SK-N-SH (cell line): ENCODE measurements around the gene GRAMD1B. TPM values are rescaled to one million over a fixed set of nuclear protein-coding genes. Genes with fewer than 3 reads are reported as not detected.

Source experiments
- CTCF ChIA-PET: fragments of 300-600, 350-600 bp; formaldehyde crosslinking; extraction: SDS; loops from one replicate; lab custom pipeline; 2021; lab: Yijun Ruan, JAX
- POLR2A ChIA-PET: fragments of 350-600 bp; sonication (Branson Sonifier 250); formaldehyde crosslinking; extraction: SDS; loops from one replicate; lab custom pipeline; 2020; ENCODE audit warnings: antibody characterized with exemption, inconsistent platforms; lab: Yijun Ruan, JAX
- DNase-seq: peaks from one replicate; pipeline ENCODE4 v3.0.0; 2012
- H2AFZ ChIP-seq: fragments of 200-600 bp; sonication (generic); 2 replicates; pipeline ENCODE4 v1.8.1; 2016; ENCODE audit warnings: antibody characterized with exemption, mild to moderate bottlenecking, low read depth
- H3F3A ChIP-seq: fragments of 200-600 bp; sonication (generic); replicated peaks from 2 replicates; pipeline ENCODE3; 2016; ENCODE audit warnings: antibody characterized with exemption, mild to moderate bottlenecking; ENCODE audit not compliant: insufficient read depth
- H3K27ac ChIP-seq, 2 experiments: fragments of 200-500 bp in 1 of 2; fragments of 200-600 bp in 1 of 2; sonication (Bioruptor generic) in 1 of 2; sonication (generic), shearing (Covaris generic) in 1 of 2; 2 replicates each; pipeline versions ENCODE4 v1.5.1 to v1.6.1; 2014 to 2016; ENCODE audit warnings: low read depth in 2 of 2, inconsistent platforms in 1 of 2, low read length in 1 of 2, mild to moderate bottlenecking in 1 of 2, mixed read lengths in 1 of 2
- H3K27me3 ChIP-seq: fragments of 200-600 bp; sonication (generic), shearing (Covaris generic); 2 replicates; pipeline ENCODE4 v1.6.1; 2016; ENCODE audit warnings: mixed run types; ENCODE audit not compliant: insufficient read depth
- H3K36me3 ChIP-seq, 2 experiments: fragments of 200-500 bp in 1 of 2; fragments of 200-600 bp in 1 of 2; sonication (Bioruptor generic) in 1 of 2; sonication (generic) in 1 of 2; replicated peaks in 1 of 2; 2 replicates each; pipeline versions ENCODE3 to v1.5.1; 2014 to 2016; ENCODE audit warnings: low read length in 1 of 2, mild to moderate bottlenecking in 1 of 2; ENCODE audit not compliant: insufficient read depth in 2 of 2, control insufficient read depth in 1 of 2
- H3K4me1 ChIP-seq, 2 experiments: fragments of 200-500 bp in 1 of 2; fragments of 200-600 bp in 1 of 2; sonication (Bioruptor generic) in 1 of 2; sonication (generic), shearing (Covaris generic) in 1 of 2; 2 replicates each; pipeline versions ENCODE4 v1.5.1 to v1.6.1; 2014 to 2016; ENCODE audit warnings: low read depth in 1 of 2, low read length in 1 of 2, mixed run types in 1 of 2; ENCODE audit not compliant: insufficient read depth in 2 of 2, control insufficient read depth in 1 of 2
- H3K4me2 ChIP-seq: fragments of 200-600 bp; sonication (generic), shearing (Covaris generic); 2 replicates; pipeline ENCODE4 v1.6.1; 2017; ENCODE audit warnings: mixed run types
- H3K4me3 ChIP-seq, 2 experiments: fragments of 200-500 bp in 1 of 2; fragments of 200-600 bp in 1 of 2; sonication (Bioruptor generic) in 1 of 2; sonication (generic), shearing (Covaris generic) in 1 of 2; 2 replicates each; pipeline versions ENCODE4 v1.5.1 to v1.8.1; 2014 to 2016; ENCODE audit warnings: low read depth in 2 of 2, inconsistent platforms in 1 of 2, low read length in 1 of 2, mild to moderate bottlenecking in 1 of 2, mixed read lengths in 1 of 2, moderate library complexity in 1 of 2
- H3K79me2 ChIP-seq: fragments of 200-600 bp; sonication (generic); 2 replicates; pipeline ENCODE4 v1.8.1; 2017; ENCODE audit warnings: mild to moderate bottlenecking; ENCODE audit not compliant: insufficient read depth
- H3K9ac ChIP-seq: fragments of 200-600 bp; sonication (generic); 2 replicates; pipeline ENCODE4 v1.6.1; 2017; ENCODE audit warnings: mixed run types
- H3K9me2 ChIP-seq: fragments of 200-600 bp; sonication (generic); 2 replicates; pipeline ENCODE4 v1.6.1; 2017; ENCODE audit warnings: mixed run types
- H3K9me3 ChIP-seq: fragments of 200-600 bp; sonication (generic); 2 replicates; pipeline ENCODE4 v1.6.1; 2017; ENCODE audit warnings: mixed run types, mild to moderate bottlenecking, moderate library complexity
- H4K20me1 ChIP-seq: fragments of 200-600 bp; sonication (generic); 2 replicates; pipeline ENCODE4 v1.6.1; 2017; ENCODE audit warnings: mild to moderate bottlenecking, mixed run types; ENCODE audit not compliant: insufficient read depth
- EP300 ChIP-seq, 2 experiments: IDR thresholded peaks; 2 replicates each; pipeline versions ENCODE4 v1.4.0 to v1.6.1; 2012; ENCODE audit warnings: borderline replicate concordance in 1 of 2, low read depth in 1 of 2, low read length in 1 of 2
- FOXM1 ChIP-seq: IDR thresholded peaks from 2 replicates; pipeline ENCODE4 v1.4.0; 2012; ENCODE audit warnings: low read depth, mild to moderate bottlenecking
- GATA2 ChIP-seq: sonication (generic); formaldehyde crosslinking; IDR thresholded peaks from 2 replicates; pipeline ENCODE4 v1.5.0; 2020; ENCODE audit warnings: mild to moderate bottlenecking, missing genetic modification reagents
- JUND ChIP-seq: IDR thresholded peaks from 2 replicates; pipeline ENCODE4 v1.4.0; 2012
- NRF1 ChIP-seq: IDR thresholded peaks from 2 replicates; pipeline ENCODE4 v1.6.1; 2012; ENCODE audit warnings: low read depth, mild to moderate bottlenecking, low read length
- POLR2AphosphoS5 ChIP-seq: IDR thresholded peaks from 2 replicates; pipeline ENCODE4 v1.6.1; 2012; ENCODE audit warnings: low read depth, low read length
- RAD21 ChIP-seq: IDR thresholded peaks from 2 replicates; pipeline ENCODE4 v1.6.1; 2012; ENCODE audit warnings: mild to moderate bottlenecking, low read length
- RCOR1 ChIP-seq: fragments of 150-350 bp; IDR thresholded peaks from 2 replicates; pipeline ENCODE4 v1.6.1; 2017; ENCODE audit warnings: antibody characterized with exemption, low read length
- TCF12 ChIP-seq: IDR thresholded peaks from 2 replicates; pipeline ENCODE4 v1.4.0; 2012
- WGBS: methylation state at CpG from one replicate; pipeline ENCODE4 v1.1.6; 2017; ENCODE audit warnings: low lambda C conversion rate; 5-methylcytosine and 5-hydroxymethylcytosine counted together
- polyA plus RNA-seq, 3 experiments: library from polyadenylated mRNA; depleted of rRNA; stranded (reverse); fragments of >200 nt; gene quantifications; 2 replicates each; pipeline ENCODE4 v1.2.3, GENCODE V29; 2012
- TF ChIP-seq, protein P1 (sequence below): IDR thresholded peaks from 2 replicates; pipeline ENCODE4 v1.4.0; 2012; ENCODE audit warnings: low read depth
- TF ChIP-seq, protein P2 (sequence below): IDR thresholded peaks from 2 replicates; pipeline ENCODE4 v1.6.1; 2012; ENCODE audit warnings: mild to moderate bottlenecking, low read depth, low read length, moderate library complexity

The GRAMD1B gene
- polyA plus RNA-seq, 1 of the 3 experiments (the other 2 are of a cell fraction), result 14.5 TPM

DNA sequence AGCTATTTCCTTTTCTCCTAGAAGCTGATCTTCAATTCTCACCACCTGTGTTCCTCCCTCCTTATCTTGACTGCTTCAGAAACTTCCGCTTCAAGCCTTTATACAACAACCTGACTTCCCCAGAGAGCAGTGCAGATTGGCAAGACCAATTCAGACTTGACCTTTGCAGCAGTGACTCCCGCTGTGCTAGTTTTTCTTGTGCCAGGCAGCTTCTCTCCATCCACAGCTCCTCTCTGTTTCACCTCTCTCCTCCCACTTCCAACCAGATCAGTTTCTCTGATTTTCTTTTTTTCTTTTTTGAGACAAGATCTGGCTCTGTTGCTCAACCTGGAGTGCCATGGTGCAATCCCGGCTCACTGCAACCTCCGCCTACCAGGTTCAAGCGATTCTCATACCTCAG, 74.3 kb downstream of the GRAMD1B start:
- DNase-seq, result no peak
- no peak overlapping the region for H2AFZ ChIP-seq
- H3K4me1 ChIP-seq, result peaks cover under 1 to 7% of the 10 kb centered on the region in 2 experiments; a peak in 1 of 4 replicates
- peaks cover 7% of the 10 kb centered on the region; the same call in 1 of the 2 replicates for H3K79me2 ChIP-seq
- H4K20me1 ChIP-seq, result no peaks in the 10 kb centered on the region
- no peak overlapping the region for H3K9ac ChIP-seq
- no peak overlapping the region for H3K27ac ChIP-seq
- H3K4me2 ChIP-seq, result no peak overlapping the region
- H3K9me2 ChIP-seq, result no peaks in the 10 kb centered on the region
- H3K9me3 ChIP-seq, result no peaks in the 10 kb centered on the region
- WGBS, result over 99% methylated on average over 5 of the region's 5 CpGs
- POLR2A ChIA-PET, result no interaction called here
- no peaks in the 10 kb centered on the region for H3K27me3 ChIP-seq
- H3F3A ChIP-seq, result no peaks in the 10 kb centered on the region
- TF ChIP-seq GATA2 (CRISPR knock-in tag) (no peak), RAD21 (no peak), JUND (no peak), RCOR1 (no peak), EP300 (IDR thresholded peaks at IDR 0.05; ENCODE audit: borderline replicate concordance in 1 of 2, low read depth in 1 of 2, low read length in 1 of 2) (no peak), TCF12 (no peak), NRF1 (no peak), POLR2AphosphoS5 (no peak), FOXM1 (no peak)
- TF ChIP-seq, protein P1, sequence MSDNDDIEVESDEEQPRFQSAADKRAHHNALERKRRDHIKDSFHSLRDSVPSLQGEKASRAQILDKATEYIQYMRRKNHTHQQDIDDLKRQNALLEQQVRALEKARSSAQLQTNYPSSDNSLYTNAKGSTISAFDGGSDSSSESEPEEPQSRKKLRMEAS, result no peak
- TF ChIP-seq, protein P2, sequence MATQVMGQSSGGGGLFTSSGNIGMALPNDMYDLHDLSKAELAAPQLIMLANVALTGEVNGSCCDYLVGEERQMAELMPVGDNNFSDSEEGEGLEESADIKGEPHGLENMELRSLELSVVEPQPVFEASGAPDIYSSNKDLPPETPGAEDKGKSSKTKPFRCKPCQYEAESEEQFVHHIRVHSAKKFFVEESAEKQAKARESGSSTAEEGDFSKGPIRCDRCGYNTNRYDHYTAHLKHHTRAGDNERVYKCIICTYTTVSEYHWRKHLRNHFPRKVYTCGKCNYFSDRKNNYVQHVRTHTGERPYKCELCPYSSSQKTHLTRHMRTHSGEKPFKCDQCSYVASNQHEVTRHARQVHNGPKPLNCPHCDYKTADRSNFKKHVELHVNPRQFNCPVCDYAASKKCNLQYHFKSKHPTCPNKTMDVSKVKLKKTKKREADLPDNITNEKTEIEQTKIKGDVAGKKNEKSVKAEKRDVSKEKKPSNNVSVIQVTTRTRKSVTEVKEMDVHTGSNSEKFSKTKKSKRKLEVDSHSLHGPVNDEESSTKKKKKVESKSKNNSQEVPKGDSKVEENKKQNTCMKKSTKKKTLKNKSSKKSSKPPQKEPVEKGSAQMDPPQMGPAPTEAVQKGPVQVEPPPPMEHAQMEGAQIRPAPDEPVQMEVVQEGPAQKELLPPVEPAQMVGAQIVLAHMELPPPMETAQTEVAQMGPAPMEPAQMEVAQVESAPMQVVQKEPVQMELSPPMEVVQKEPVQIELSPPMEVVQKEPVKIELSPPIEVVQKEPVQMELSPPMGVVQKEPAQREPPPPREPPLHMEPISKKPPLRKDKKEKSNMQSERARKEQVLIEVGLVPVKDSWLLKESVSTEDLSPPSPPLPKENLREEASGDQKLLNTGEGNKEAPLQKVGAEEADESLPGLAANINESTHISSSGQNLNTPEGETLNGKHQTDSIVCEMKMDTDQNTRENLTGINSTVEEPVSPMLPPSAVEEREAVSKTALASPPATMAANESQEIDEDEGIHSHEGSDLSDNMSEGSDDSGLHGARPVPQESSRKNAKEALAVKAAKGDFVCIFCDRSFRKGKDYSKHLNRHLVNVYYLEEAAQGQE, result no peak
- no peaks in the 10 kb centered on the region for H3K36me3 ChIP-seq
- H3K4me3 ChIP-seq, result no peak overlapping the region
- CTCF ChIA-PET, result interaction anchor here (0.7 to 2.3 kb wide), 5 partner anchors 26 to 243 kb away, joined by 3 to 6 read pairs (median 3); no protein-coding TSS in a partner anchor

DNA sequence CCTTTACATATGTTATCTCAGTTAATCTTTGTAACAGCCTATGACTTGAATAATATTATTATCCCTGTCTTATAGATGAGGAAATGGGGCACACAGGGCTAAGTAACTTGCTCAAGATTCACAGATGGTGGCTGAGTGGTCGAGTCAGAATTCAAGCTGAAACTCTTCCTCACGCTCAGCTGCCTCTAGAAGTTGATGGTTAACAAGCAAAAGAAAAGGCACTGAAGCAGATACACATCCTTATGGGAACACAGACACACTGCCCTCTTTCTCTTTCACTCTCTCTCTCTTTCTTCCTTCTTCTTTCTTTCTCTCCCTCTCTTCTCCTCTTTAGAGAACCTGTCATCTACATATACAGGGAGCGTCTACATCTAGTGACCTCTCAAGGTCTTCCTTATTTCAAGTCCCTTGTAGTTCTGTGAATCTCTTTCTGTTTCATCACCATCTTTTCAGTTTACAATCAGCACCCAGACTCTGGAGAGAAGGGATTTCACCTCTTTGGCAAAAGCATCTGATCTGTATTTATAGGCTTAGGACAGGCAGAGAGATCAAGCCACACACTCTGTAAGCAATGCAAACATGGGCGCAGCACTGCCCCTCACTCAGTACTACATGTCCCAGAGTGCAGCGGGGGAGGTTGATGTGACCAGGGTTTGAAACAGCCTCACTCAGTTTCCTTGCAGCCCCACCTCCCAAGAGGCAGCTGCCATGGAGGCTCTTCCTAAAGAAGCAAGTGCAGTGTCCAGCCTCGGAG, 75.7 kb downstream of the GRAMD1B start:
- Histone ChIP-seq H3K9me3 (no peaks in the 10 kb centered on the region), H2AFZ (no peak overlapping the region), H3K9me2 (no peaks in the 10 kb centered on the region), H3K79me2 (peaks cover 7% of the 10 kb centered on the region; the same call in 1 of the 2 replicates), H3K4me3 (no peak overlapping the region), H3K36me3 (no peaks in the 10 kb centered on the region), H3F3A (no peaks in the 10 kb centered on the region), H3K4me1 (peaks cover 10 to 20% of the 10 kb centered on the region in 2 experiments; a peak in 3 of 4 replicates), H3K27ac (no peak overlapping the region), H3K27me3 (no peaks in the 10 kb centered on the region), H3K4me2 (no peak overlapping the region), H4K20me1 (no peaks in the 10 kb centered on the region), H3K9ac (no peak overlapping the region)
- POLR2A ChIA-PET, result no interaction called here
- 76% methylated on average over 5 of the region's 6 CpGs for WGBS
- CTCF ChIA-PET, result interaction anchor here (1.0 kb wide), 2 partner anchors 71 to 75 kb away, joined by 3 to 5 read pairs; no protein-coding TSS in a partner anchor
- no peak for TF ChIP-seq NRF1
- peak; percentile 46 for DNase-seq
